Heart left ventricle (tissue), 13 donors: ENCODE data around the gene HS3ST5.

Source experiments
- CTCF ChIP-seq, 12 donors: fragments of 200-600 bp; sonication (generic) in 4 of 12; IDR thresholded peaks; one replicate each; pipeline versions ENCODE4 v1.5.0 to v1.8.0; 2018 to 2022; ENCODE audit warnings: antibody characterized with exemption in 12 of 12, mild to moderate bottlenecking in 5 of 12
- POLR2A ChIP-seq, 2 donors: fragments of 450-650 bp; IDR thresholded peaks; one replicate each; pipeline ENCODE4 v1.6.1; 2017; ENCODE audit warnings: antibody characterized with exemption in 2 of 2, mild to moderate bottlenecking in 2 of 2, moderate library complexity in 2 of 2
- donor health status: ischemic (EF 13 %, LVEDD 7.1; RV severe dilation, severe dysfunction).
- donor health status: DM: no; HTN: yes; CAD: no.
- donor health status: DM: no; HTN: no; CAD: no.
- donor health status: ischemic (EF 25% LVEDD 6.9; RV normal size, moderate dysfunction).
- donor health status: ischemic (EF 25% LVEDD 5.7; RV mildly dilated, moderate dysfunction).
- donor health status: ischemic (EF 35%, LVEDD 5.7; RV mildly dilated, moderate dysfunction).
- donor health status: nonischemic (EF 11% LVEDD 7.7; RV severe dilation, severe dysfunction).
- donor health status: DM: yes; HTN: yes; CAD: no.
- donor health status: PGD.
- donor health status: ischemic (EF 29% LVEDD 5.4; RV normal size, mild dysfunction).
- donor health status: nonischemic (EF 23%, LVEDD 6.1; RV moderate dilation, normal function).

DNA sequence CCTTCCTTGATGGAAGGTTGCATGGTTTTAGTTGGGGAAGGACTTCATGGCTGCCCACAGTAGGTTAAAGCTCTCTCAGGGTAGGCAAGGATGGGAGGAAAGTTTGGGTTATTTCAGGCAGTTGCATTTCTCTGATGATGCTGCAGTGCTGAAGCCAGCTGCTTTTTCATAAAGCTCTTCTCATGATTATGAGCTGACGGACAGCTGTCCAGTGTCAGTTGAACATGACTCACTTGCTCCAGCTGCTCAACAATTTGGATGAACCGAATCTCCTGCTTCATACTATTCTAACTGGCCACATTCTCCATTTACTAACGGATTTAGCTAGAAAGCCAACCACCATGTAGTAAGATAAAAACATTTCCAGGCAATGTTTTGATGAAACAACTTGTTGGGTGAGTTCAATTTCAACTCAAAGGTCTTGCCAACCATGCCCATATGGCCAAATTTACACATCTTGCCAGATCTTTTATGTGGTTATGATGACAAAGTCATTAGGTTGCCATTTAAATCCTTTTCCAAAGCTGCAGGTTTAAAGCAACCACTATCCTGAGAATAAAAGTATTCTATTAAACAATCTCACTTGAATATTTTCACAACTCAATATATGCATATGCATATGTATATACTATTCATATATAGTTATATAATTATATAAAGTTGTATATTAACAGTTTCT lies 125.9 kb downstream of the HS3ST5 start:
- TF ChIP-seq CTCF (IDR thresholded peaks at IDR 0.05) = no peak
- no peak for TF ChIP-seq POLR2A (IDR thresholded peaks at IDR 0.05)
